SKM-1 treated with dmso at 0.1 percent for 144 hours (cell line): ENCODE measurements around the gene RNF166.
A peak's percentile ranks its signal among the peaks of the same experiment; 100 is the strongest.

Experiments used
- DNase-seq: peaks from one replicate; lab custom pipeline; 2025; ENCODE audit not compliant: unreplicated experiment; lab: John Stamatoyannopoulos, UW

The RNF166 gene, protein sequence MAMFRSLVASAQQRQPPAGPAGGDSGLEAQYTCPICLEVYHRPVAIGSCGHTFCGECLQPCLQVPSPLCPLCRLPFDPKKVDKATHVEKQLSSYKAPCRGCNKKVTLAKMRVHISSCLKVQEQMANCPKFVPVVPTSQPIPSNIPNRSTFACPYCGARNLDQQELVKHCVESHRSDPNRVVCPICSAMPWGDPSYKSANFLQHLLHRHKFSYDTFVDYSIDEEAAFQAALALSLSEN

GRCh38 chr16:88706229-88706964 is at the start of gene RNF166, which contains the start of gene CTU2:
TSS of gene RNF166 (minus strand) at chr16:88706408. CDS start at chr16:88706325, 83 bp downstream.
TSS of gene CTU2 (plus strand) at chr16:88706503. CDS start at chr16:88706531, 28 bp downstream.
- peak; percentile 70 for DNase-seq

- no peak for DNase-seq
Observed at GRCh38 chr16:88754912-88755744, 48.9 kb upstream of the RNF166 start.

DNA sequence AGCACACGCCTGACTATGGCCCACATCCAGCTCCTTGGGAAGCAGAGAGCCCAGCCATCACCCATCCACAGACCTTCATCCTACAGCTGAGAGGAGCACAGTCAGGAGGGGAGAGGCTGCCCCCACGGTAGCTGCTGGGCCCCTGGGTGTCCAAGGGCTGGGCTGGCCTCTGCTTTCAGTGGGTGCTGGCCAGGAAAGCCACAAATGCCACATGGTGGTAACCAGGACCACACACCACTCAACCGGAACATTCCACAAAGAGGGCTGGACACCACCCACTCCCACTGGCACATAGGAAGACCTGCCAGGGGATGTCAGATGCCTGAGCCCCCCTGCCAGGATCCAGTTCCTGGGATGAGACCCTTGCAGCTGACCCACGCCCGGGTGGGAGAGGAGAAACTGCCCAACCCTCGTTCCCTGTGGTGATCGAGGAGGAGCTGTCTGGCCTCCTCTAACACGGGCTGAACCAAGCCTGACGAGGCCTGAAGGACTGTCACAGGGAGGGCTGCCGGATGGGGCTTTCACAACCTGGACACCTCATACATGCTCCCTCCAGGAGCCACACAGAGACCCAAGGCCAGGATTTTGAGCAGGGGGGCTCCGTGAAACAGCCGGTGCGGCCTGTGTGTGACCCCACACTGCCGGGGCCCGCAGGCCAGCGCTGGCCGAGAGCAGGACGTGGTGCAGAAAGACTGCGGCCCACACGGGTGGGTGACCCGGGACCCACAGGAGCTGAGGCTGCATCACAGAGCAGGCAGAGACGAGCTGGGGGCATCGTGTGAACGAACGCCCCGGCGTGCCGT is 48.1 kb upstream of the RNF166 start:
- DNase-seq: no peak

GRCh38 chr16:88753602-88754001 is 47.4 kb upstream of the RNF166 start:
- DNase-seq: no peak

- DNase-seq: no peak
Observed at GRCh38 chr16:88753191-88753590, 47.0 kb upstream of the RNF166 start.

GRCh38 chr16:88752386-88753002 is 46.3 kb upstream of the RNF166 start:
- DNase-seq: no peak

- no peak for DNase-seq
Observed at GRCh38 chr16:88750854-88751253, 44.6 kb upstream of the RNF166 start.

DNA sequence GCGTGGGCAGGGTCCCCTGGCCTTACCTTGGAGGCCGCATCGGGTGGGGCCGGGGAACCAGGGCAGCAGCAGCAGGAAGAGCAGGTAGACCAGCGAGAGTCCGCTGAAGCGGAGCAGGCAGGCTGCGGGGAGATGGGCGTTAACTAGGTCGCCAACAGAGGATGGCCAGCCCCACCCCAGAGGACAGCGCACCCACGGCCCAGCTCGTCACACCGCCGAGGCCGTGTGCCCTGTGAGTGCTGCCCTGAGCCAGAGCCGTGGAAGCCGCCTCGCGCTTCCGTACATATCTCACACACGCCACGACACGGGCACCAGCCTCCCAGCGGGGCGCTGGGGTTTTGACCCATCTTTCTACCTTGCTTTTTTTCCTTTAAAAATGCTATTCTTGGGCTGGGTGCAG is 43.1 kb upstream of the RNF166 start:
- no peak for DNase-seq

GRCh38 chr16:88748364-88748763 is 42.2 kb upstream of the RNF166 start:
- DNase-seq: no peak

- DNase-seq: peak; percentile 68
Observed at GRCh38 chr16:88747588-88748301, 41.5 kb upstream of the RNF166 start.

DNA sequence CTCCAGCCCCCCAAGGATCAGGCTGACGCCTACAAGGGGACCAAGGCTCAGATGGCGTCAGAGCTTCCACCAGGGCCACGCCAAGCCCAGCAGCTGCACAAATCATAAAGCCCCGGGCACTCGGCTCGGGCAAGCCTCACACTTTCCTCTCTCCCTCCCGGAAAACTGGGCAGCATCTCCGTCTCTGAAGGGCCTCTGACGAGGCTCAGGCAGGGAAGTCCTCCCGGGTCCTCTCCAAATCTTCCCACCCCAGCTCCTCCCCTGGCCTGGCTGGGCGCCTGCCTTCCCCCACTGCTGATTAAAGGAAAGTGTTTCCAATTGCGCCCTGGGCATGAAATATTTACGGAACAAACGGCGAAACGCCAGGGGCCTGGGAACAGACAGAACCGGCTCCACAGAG is 40.3 kb upstream of the RNF166 start:
- no peak for DNase-seq

GRCh38 chr16:88744577-88745521 is 38.6 kb upstream of the RNF166 start:
- DNase-seq: no peak

DNA sequence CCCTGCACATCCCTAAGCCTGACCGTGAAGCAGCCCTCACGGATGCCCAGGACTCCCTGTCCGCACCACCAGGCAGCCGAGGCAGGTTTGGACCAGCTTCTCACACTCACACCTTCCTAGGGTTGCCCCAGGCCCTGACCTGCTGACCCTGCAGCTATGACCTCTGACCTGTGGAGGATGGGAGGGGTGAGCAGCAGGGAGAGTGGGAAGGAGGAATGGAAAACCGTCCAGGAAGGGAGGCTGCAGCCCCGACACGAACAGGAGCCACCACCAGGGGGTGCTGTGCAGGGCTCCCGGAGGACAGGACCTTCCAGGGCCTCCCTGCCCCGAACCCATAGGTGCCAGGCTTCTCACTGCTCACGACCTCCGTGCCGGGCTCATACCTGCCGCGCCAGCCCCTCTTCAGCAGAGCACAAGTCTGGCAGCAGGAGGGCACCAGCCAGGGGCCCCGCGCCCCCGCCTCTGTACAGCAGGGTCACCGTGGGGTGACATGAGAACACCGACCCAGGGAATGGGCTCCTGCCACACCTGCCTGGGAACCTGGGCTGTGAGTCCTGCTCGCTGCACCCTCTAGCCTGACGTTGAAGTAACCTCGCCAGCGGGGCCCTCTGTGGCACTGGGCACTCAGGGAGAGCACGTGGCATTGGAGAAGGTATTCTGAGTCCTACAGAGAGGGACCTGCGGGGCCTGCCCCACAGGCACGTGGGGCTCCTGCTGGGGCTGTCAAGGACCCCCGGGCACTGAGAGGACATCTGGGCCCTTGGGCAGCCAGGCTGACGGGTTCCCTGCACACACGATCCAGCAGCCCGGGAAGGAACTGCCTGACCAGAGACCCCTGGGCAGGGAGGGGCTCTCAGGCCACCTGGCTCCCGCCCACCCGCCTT is 37.7 kb upstream of the RNF166 start:
- DNase-seq: peak; percentile 25

- no peak for DNase-seq
Observed at GRCh38 chr16:88742896-88743605, 36.8 kb upstream of the RNF166 start.

DNA sequence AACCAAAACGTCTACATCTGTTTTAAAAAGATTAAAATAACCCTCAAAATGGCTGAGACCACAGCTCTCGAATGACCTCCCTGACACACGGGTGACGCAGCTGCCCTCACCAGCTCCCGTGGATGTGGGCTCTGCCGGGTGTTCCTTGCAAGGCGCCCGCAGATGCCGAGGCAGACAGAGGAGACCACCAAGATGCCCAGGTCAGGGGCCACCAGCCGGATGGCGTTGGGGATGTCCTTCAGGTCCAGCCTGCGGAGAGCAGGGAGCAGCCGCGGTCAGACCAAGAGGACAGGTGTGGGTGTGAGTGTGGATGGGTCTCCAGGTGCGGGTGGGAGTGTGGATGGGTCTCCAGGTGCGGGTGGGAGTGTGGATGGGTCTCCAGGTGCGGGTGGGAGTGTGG is 35.2 kb upstream of the RNF166 start:
- no peak for DNase-seq

- no peak for DNase-seq
Observed at GRCh38 chr16:88740727-88741055, 34.5 kb upstream of the RNF166 start.
